Measurements from ENCODE around the gene CERT1.
"Not testable (repeated sequence)": the region's sequence is repeated elsewhere in the genome, so short reads cannot be mapped to it uniquely, and the experiment has no call there.

Gene CERT1

DNA sequence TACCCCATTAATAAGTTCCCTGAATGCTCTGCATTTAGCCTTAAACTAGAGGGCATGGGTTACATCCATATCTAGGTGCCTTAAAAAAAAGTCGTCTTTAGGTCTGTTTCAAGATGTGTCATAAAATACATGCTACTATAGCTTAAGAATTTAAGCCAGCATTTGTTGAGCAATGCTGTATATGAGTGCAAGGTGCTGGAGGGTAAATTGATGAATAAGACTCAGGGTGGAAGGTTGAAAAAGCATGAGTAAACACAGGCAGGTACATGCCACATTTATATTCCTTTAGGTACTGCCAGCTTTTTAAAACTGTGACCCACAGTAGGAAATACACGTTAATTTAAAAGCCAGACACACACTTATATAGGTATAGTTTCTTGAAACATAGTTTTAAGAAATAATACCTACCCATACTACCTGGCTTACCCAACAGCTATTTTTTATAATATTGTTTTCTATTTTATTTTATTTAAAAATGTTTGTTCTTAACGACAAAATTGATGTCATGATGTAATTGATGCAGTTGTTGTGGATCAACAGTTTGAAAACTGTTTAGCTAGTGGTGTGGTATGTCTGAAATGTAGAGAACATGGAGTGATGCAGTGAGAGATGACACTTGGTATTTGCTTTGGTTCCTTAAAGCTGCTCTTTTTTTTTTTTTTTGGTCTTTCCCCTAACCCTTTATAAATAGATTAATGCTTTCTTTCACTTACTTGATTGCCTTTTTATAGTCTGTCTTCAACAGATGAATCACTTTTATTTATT is 170.5 kb downstream of the CERT1 start:
- DNase-seq = no peak

DNA sequence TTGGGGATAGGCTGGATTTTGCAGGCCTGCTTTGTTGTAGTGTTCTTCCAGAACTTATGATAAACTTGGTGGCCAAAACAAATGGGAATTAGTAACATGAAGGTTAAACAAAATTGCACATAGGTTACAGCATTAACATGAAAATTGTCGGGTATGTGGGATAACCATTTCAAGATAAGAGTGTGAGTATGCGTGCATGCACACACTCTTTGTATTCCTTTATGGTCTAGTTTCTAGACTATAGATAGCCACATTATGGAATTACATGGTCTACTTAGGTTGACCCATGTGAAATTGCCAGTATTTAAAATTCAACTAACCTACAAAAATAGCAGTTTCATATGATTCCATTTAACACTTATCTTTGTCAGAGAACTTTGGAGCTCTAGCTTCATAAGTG is 173.0 kb downstream of the CERT1 start:
- no peak for DNase-seq

DNA sequence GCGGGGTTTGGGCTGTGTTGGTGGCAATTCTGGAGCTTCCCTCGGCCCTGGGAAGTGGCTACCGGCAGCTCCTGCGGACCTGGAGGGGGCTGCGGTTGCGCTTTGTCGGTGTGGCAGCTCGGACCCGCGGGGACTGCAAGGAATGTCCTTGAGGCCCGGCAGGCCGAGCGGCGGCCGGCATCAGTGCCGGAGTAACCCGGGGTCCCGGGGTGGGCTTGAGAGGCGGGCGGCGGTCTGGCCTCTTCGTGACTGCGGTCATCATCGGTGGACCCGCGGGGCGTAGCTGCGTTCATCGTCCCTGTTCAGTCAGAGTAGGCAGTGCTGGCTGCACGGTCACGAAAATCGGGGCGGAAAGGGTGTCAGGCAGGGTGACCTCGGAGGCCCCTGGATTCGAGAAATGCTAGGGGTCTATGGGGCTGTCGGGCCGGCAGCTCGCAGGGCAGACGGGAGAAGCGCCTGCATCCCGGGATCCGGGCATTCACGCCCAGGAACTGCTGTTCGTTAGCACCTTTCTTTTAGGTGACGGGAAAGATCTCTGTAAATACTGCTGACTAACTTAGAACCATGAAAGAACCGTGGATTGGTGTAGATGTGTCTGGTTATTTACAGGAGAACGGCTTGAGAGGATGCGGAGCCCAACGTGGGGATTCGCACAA is 173.9 kb downstream of the CERT1 start:
- DNase-seq = peak; percentile 34

DNA sequence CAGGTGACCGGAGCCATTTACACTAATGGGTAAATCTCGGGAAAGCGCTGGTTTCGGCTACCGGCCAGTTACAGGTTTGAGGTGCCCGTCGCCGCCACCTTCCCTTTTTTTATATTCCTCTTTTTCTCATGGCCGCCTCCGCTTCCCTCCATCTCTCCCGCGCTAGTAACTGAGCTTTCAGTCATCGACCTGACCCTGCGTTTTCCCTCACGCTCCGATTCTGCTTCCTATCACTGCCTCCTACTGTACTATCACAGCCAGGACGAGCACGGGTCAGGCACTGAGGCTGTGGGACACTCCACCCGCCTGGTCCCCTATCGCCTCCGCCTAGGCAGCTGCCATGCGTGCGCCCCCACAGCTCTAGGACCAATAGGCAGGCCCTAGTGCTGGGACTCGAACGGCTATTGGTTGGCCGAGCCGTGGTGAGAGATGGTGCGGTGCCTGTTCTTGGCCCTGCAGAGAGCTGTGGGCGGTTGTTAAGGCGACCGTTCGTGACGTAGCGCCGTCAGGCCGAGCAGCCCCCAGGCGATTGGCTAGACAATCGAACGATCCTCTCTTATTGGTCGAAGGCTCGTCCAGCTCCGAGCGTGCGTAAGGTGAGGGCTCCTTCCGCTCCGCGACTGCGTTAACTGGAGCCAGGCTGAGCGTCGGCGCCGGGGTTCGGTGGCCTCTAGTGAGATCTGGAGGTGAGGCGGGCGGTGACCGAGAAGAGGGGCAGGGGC is 174.7 kb downstream of the CERT1 start, which contains the start of gene HMGCR:
Gene HMGCR (plus strand): TSS at position 606 of the 722 bp plus-strand sequence. CDS start 5,386 bp downstream, outside the sequence.
- DNase-seq = peak; percentile 98

DNA sequence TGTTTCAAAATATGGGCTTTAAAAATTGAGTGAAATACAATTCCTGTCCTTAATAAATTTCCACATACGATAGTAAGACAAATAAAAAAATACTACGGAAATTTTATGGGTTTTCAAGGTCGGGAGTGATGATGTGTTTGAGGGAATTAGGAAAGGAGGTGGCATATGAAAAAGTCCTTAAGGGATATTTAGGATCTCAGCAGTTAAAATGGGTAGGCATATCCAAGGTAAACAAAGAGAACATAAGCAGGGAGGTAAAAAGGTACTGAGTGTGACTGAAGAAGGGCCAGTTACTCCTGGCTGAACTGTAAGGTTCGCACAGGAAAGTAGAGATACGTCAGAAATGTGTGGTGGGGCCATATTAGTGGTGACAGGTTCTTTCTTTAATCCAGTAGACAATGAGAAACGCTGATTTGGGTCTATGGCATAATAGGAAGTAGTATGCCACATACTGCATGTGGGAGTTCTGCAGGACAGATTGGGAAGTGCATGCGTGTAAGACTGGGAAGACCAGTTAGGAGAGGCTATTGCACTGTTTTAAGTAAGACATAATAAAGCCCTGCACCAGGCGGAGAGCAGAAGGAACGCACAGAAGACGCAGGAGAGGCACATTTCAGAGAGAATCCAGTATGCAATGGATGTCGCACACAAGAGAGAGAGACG is 175.3 kb downstream of the CERT1 start:
- DNase-seq = peak; percentile 42

DNA sequence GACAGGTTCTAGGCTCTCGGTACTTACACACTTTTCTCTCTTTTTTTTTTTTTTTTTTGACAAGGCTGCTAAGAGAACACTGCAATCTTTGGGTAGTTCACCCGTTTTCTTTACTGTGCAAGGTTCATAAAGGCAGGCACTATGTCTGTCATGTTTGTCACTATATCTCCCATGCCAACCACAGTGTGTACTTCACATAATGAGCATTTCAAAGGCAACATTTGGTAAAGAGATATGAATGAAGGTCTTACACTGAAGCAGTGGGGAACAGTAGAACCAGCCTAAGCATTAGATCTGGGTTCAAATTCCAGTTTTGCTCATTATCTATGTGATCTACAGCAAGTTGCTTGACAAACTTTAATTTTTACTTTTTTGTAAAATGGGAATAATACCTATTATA is 175.9 kb downstream of the CERT1 start:
- DNase-seq = no peak

DNA sequence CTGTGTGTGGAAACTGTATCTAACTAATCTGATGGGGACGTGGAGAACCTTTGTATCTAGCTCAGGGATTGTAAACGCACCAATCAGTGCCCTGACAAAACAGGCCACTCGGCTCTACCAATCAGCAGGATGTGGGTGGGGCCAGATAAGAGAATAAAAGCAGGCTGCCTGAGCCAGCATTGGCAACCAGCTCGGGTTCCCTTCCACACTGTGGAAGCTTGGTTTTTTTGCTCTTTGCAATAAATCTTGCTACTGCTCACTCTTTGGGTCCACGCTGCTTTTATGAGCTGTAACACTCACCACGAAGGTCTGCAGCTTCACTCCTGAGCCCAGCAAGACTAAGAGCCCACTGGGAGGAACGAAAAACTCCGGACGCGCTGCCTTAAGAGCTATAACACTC is 177.0 kb downstream of the CERT1 start:
- DNase-seq = not testable (repeated sequence)

DNA sequence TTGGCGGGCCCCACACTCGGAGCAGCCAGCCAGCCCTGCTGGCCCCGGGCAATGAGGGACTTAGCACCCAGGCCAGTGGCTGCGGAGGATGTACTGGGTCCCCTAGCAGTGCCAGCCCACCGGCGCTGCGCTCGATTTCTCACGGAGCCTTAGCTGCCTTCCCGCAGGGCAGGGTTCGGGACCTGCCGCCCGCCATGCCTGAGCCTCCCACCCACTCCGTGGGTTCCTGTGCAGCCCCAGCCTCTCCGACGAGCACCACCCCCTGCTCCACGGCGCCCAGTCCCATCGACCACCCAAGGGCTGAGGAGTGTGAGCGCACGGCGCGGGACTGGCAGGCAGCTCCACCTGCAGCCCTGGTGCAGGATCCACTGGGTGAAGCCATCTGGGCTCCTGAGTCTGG is 177.7 kb downstream of the CERT1 start:
- DNase-seq = not testable (repeated sequence)

DNA sequence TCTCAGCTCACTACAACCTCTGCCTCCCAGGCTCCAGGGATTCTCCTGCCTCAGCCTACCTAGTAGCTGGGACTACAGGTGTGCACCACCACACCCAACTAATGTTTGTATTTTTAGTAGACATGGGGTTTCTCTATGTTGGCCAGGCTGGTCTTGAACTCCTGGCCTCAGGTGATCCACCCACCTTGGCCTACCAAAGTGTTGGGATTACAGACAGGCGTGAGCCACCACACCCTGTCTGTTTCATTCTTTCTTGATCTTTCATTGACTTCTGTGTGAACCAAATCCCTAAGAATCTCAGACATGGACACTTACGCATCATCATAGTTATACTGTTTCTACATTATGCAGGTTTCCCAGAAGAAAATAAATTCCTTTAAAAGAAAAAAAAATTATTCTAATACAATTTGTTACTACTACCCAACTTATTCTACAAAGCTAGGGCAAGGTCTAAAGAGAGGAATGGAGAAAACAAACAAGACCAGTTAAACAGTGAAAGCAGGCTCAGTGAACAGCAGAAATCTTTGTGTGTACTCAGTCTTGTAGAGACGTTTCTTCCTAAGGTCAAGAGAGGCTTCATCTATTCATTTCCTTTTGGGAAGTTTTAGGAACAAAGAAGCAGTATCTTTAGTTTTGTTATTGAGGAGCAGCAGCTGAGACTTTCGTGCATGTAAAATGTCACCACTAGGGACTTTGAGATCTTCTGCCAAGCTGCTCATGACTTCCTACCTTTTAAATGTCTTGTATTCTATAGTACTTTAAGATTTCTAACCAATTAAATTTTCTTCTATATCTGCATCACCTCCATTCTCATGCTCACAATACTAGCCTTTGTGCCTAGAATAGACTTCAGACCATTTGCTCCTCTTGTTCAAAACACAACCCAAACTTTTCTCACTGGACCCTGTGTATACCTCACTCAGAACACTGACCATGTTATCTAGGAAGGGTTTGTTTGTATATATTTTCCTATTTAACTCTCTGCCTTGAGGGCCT is 180.0 kb downstream of the CERT1 start:
- no peak for DNase-seq

DNA sequence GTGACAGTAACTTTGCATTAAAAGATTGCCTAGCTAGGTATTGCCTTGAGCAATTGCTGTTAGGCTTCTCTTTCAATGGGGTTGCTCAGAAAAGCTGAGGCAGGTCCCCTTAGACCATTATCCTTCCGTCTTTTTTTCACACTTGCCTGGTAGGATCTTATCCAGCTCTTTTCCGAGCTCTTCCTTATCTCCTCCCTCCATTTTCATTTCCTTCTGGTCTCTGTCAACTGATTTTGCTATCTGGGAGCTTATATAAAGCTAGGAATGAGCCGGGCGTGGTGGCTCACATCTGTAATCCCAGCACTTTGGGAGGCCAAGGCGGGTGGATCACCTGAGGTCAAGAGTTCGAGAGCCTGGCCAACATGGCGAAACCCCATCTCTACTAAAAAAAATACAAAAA is 181.0 kb downstream of the CERT1 start:
- DNase-seq = no peak

All from CD4-positive, alpha-beta T cell treated with Interleukin-17A for 1 hour (primary cell).